K562 (cell line): ENCODE results near the gene GARRE1. TPM values are rescaled to one million over a fixed set of nuclear protein-coding genes. Genes with fewer than 3 reads are reported as not detected.

Experiments
- BDP1 ChIP-seq: IDR thresholded peaks from 3 replicates; pipeline ENCODE4 v1.6.1; 2011; ENCODE audit not compliant: insufficient read length, insufficient read depth
- GATAD2A ChIP-seq: fragments of 450-650 bp; IDR thresholded peaks from 2 replicates; pipeline ENCODE4 v1.6.1; 2017
- HDGF ChIP-seq: fragments of 450-650 bp; IDR thresholded peaks from 2 replicates; pipeline ENCODE4 v1.6.1; 2016
- KAT8 ChIP-seq: fragments of 450-650 bp; IDR thresholded peaks from 2 replicates; pipeline ENCODE4 v1.6.1; 2016; ENCODE audit warnings: low read depth, mild to moderate bottlenecking
- RAD51 ChIP-seq: fragments of 450-650 bp; IDR thresholded peaks from 2 replicates; pipeline ENCODE4 v1.7.1; 2016; ENCODE audit warnings: low read depth, mild to moderate bottlenecking, borderline replicate concordance
- RCOR1 ChIP-seq, 2 experiments: IDR thresholded peaks; 2 replicates each; pipeline ENCODE4 v1.6.1; 2012; ENCODE audit warnings: low read depth in 2 of 2, low read length in 2 of 2, borderline replicate concordance in 1 of 2, improper control_type of control experiment in 1 of 2
- SNRNP70 ChIP-seq: fragments of 200-400 bp; formaldehyde crosslinking; optimal IDR thresholded peaks from 2 replicates; pipeline ENCODE3; 2017; ENCODE audit warnings: low read depth, low read length
- SREBF2 ChIP-seq: sonication (generic); formaldehyde crosslinking; IDR thresholded peaks from 2 replicates; pipeline ENCODE4 v1.4.0; 2020; ENCODE audit warnings: mild to moderate bottlenecking, missing genetic modification reagents
- TSHZ1 ChIP-seq: fragments of 250-450 bp; sonication (Bioruptor Pico); IDR thresholded peaks from 2 replicates; pipeline ENCODE4 v1.4.0; 2020; ENCODE audit warnings: mild to moderate bottlenecking, moderate library complexity
- ZEB2 ChIP-seq: fragments of 450-650 bp; IDR thresholded peaks from 2 replicates; pipeline ENCODE4 v1.6.1; 2016
- ZNF121 ChIP-seq: sonication (generic); formaldehyde crosslinking; conservative IDR thresholded peaks from 2 replicates; pipeline ENCODE4 v1.8.0; 2022; ENCODE audit warnings: missing genetic modification reagents
- ZNF717 ChIP-seq: fragments of 250-450 bp; sonication (Bioruptor Pico); IDR thresholded peaks from 2 replicates; pipeline ENCODE4 v1.5.0; 2021
- ZNF740 ChIP-seq, 3 experiments: fragments of 200-800 bp in 1 of 3; sonication (Bioruptor generic) in 1 of 3; sonication (generic) in 1 of 3; formaldehyde crosslinking in 1 of 3; IDR thresholded peaks; 2 replicates each; pipeline versions ENCODE4 v1.6.1 to v1.8.0; 2016 to 2022; ENCODE audit warnings: mild to moderate bottlenecking in 2 of 3, missing compliant biosample characterization in 2 of 3, missing genetic modification characterization in 2 of 3, missing genetic modification reagents in 1 of 3
- ZNF764 ChIP-seq: fragments of 250-450 bp; sonication (Bioruptor Pico); IDR thresholded peaks from 2 replicates; pipeline ENCODE4 v1.4.0; 2020; ENCODE audit warnings: low read depth, mild to moderate bottlenecking, moderate library complexity
- ZZZ3 ChIP-seq: fragments of 450-650 bp; IDR thresholded peaks from 2 replicates; pipeline ENCODE4 v1.6.1; 2016; ENCODE audit warnings: antibody characterized with exemption, mild to moderate bottlenecking, moderate library complexity
- polyA plus RNA-seq, 8 experiments: library from polyadenylated mRNA; depleted of rRNA in 4 of 8; stranded (reverse) in 5 of 8; unstranded in 3 of 8; fragments of >200 nt; fragmentation: Nextera tagmentation in 2 of 8; fragmentation: Illumina TruSeq in 1 of 8; extraction: Ambion mirVana in 2 of 8; extraction: Trizol in 1 of 8; gene quantifications; 2 replicates each; pipeline versions ENCODE4 v1.2.1 to v1.2.3, GENCODE V29; 2011 to 2014; ENCODE audit warnings: inconsistent platforms in 1 of 8, missing spikeins in 1 of 8
- total RNA-seq, 7 experiments: library from RNA; depleted of rRNA in 6 of 7; stranded (reverse); fragments of >200 nt in 6 of 7; fragmentation: Illumina TruSeq in 2 of 7; extraction: Trizol in 2 of 7; gene quantifications; 2 replicates each; pipeline versions ENCODE4 v1.2.1 to v1.2.3, GENCODE V29; 2011 to 2021; ENCODE audit warnings: low replicate concordance in 1 of 7
- TF ChIP-seq, protein P1 (sequence below): fragments of 250-450 bp; sonication (Bioruptor Pico); IDR thresholded peaks from 2 replicates; pipeline ENCODE4 v1.6.1; 2021; ENCODE audit warnings: mild to moderate bottlenecking
- TF ChIP-seq, protein P2 (sequence below): fragments of 250-450 bp; sonication (Bioruptor Pico); IDR thresholded peaks from 2 replicates; pipeline ENCODE4 v1.9.0; 2021; ENCODE audit warnings: mild to moderate bottlenecking, inconsistent platforms
- TF ChIP-seq, protein P3 (sequence below): sonication (generic); IDR thresholded peaks from 2 replicates; pipeline ENCODE4 v1.6.1; 2016
- TF ChIP-seq, protein P4 (sequence below), 2 experiments: fragments of 450-650 bp; IDR thresholded peaks; 2 replicates each; pipeline ENCODE4 v1.6.1; 2016

GARRE1 gene
- total and polyA plus RNA-seq, 9 of the 15 experiments (the other 6 are each of a cell fraction or from before 2014, with no cell fraction given): 1.6 to 12.8 (median 7.5) TPM

- no peak for TF ChIP-seq ZNF121 (CRISPR knock-in tag)
- TF ChIP-seq RCOR1 (IDR thresholded peaks at IDR 0.05; ENCODE audit: borderline replicate concordance in 1 of 2, low read depth in 2 of 2, low read length in 2 of 2): no peak
- TF ChIP-seq, protein P1, sequence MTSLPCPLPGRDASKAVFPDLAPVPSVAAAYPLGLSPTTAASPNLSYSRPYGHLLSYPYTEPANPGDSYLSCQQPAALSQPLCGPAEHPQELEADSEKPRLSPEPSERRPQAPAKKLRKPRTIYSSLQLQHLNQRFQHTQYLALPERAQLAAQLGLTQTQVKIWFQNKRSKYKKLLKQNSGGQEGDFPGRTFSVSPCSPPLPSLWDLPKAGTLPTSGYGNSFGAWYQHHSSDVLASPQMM: no peak
- no peak for TF ChIP-seq TSHZ1
- TF ChIP-seq, protein P2, sequence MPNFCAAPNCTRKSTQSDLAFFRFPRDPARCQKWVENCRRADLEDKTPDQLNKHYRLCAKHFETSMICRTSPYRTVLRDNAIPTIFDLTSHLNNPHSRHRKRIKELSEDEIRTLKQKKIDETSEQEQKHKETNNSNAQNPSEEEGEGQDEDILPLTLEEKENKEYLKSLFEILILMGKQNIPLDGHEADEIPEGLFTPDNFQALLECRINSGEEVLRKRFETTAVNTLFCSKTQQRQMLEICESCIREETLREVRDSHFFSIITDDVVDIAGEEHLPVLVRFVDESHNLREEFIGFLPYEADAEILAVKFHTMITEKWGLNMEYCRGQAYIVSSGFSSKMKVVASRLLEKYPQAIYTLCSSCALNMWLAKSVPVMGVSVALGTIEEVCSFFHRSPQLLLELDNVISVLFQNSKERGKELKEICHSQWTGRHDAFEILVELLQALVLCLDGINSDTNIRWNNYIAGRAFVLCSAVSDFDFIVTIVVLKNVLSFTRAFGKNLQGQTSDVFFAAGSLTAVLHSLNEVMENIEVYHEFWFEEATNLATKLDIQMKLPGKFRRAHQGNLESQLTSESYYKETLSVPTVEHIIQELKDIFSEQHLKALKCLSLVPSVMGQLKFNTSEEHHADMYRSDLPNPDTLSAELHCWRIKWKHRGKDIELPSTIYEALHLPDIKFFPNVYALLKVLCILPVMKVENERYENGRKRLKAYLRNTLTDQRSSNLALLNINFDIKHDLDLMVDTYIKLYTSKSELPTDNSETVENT (CRISPR knock-in tag): peak; percentile 77; the same call in 1 of the 2 replicates
- TF ChIP-seq SREBF2 (CRISPR knock-in tag): no peak
- no peak for TF ChIP-seq RAD51
- no peak for TF ChIP-seq GATAD2A
- no peak for TF ChIP-seq SNRNP70
- TF ChIP-seq, protein P3, sequence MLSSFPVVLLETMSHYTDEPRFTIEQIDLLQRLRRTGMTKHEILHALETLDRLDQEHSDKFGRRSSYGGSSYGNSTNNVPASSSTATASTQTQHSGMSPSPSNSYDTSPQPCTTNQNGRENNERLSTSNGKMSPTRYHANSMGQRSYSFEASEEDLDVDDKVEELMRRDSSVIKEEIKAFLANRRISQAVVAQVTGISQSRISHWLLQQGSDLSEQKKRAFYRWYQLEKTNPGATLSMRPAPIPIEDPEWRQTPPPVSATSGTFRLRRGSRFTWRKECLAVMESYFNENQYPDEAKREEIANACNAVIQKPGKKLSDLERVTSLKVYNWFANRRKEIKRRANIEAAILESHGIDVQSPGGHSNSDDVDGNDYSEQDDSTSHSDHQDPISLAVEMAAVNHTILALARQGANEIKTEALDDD: no peak
- TF ChIP-seq ZNF740 (CRISPR knock-in tag; IDR thresholded peaks at IDR 0.05): no peak
- no peak for TF ChIP-seq ZNF740 (tag; IDR thresholded peaks at IDR 0.05)
- no peak for TF ChIP-seq ZEB2
- TF ChIP-seq, protein P4, sequence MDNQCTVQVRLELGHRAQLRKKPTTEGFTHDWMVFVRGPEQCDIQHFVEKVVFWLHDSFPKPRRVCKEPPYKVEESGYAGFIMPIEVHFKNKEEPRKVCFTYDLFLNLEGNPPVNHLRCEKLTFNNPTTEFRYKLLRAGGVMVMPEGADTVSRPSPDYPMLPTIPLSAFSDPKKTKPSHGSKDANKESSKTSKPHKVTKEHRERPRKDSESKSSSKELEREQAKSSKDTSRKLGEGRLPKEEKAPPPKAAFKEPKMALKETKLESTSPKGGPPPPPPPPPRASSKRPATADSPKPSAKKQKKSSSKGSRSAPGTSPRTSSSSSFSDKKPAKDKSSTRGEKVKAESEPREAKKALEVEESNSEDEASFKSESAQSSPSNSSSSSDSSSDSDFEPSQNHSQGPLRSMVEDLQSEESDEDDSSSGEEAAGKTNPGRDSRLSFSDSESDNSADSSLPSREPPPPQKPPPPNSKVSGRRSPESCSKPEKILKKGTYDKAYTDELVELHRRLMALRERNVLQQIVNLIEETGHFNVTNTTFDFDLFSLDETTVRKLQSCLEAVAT (IDR thresholded peaks at IDR 0.05): no peak
- TF ChIP-seq KAT8: no peak
- TF ChIP-seq ZZZ3: no peak
- no peak for TF ChIP-seq ZNF717
- TF ChIP-seq BDP1: no peak
- TF ChIP-seq HDGF: no peak
- TF ChIP-seq ZNF764 (CRISPR knock-in tag): no peak
Measured at GRCh38 chr19:34254698-34255432, 511 bp downstream of the GARRE1 start (continued).
